GM21786 (cell line): ENCODE data around the gene VWA5B1.

Experiments
- ATAC-seq: cut with Tn5 transposase; IDR thresholded peaks from one replicate; pipeline ENCODE4 v1.9.1; 2021; ENCODE audit not compliant: unreplicated experiment

The VWA5B1 gene

DNA sequence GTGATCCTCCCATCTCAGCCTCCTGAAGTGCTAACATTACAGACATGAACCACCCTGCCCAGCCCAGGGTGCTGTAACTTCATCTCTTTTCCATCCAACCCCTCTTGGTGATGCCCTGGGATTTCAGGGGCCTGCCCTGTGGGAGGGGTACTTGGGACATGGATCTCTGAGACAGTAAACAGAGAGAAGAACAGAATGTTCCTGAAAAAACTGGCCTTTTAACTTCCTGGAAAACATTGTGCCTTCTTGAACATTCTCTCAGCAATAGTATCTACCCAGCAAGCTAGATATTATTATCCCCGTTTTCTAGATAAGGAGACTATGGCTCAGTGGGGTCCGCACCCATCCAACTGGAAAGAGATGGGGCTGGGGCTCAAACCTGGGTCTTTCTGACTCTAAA lies 57.0 kb downstream of the VWA5B1 start:
- no peak for ATAC-seq

DNA sequence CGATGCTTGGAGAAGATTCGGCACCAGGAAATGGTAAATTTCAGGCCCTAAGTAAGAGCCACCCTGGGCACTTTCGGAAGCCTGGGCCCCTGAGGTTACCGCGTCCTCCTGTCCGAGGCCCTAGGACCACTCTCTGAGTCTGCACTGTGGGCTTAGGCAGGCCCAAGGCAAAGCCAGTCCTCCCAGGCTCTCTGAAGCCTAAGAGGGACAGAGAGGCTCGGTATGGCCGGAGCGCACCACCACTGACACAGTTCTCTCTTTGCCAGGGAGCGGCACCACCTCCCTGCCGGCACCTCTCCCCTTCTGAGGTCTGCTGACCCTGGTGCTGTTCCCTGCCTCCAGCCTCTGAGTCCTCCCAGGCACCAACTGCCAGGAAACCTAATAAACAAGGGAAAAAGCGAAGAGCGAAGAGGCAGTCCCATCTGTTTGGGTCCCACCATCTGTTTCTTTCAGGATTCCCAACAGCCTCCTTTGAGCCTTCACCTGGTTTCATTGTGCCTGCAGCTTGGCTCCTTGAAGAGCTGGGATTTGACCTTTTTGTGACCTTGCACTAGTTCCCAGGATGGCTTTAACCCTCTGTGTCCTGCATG lies 57.7 kb downstream of the VWA5B1 start:
- ATAC-seq, result no peak

DNA sequence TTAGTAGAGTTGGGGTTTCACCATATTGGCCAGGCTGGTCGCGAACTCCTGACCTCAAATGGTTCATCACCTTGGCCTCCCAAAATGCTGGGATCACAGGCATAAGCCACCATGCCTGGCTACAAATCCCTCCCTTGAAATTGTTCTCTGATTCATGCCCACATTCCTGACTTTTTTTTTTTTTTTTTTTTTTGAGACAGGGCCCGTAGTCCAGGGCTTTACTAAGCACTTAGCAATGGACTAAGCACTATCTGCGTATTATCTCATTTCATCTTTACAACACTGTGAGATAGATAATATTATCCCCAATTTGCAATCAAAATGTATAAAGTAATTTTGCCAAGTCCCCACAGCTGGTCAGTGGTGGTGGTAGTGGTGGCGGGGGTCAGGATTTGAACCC lies 58.9 kb downstream of the VWA5B1 start:
- ATAC-seq, result no peak

DNA sequence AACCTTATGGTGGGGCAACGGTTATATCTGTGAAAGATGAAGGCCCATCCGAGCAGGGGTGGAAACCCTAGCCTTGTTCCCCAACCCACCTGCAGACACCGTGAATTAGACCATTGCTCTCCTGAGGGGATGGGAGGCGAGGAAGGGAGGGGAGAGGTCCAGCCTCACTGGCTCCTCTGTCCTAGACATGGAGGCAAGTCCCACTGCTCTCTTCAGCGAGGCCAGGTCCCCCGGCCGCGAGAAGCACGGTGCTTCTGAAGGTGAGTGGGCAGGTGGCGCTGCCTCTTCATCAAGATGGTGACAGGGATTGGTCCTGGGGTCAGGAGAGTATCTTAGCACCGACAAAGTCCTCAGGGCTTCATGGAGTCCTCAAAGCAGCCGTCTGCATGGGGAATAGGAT lies 59.3 kb downstream of the VWA5B1 start:
- no peak for ATAC-seq

DNA sequence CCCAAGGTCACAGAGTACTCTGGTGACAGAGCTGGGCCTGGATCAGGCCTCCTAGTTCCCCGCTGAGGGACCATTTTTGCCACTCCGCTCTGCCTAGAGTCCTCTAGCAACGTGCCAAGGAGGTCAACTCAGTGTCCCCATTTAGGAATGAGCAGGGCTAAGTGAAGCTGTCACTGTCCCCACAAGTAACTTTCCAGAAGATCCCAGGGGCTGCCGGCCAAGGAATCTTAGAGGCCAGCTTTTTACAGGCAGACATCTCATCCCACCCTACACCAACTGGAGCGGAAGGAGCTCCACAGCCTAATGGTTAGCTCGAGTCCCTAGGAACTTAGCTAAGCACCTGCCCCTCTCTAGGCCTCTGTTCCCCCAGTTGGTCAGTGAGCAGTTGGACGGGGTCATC lies 59.7 kb downstream of the VWA5B1 start:
- ATAC-seq, result no peak

DNA sequence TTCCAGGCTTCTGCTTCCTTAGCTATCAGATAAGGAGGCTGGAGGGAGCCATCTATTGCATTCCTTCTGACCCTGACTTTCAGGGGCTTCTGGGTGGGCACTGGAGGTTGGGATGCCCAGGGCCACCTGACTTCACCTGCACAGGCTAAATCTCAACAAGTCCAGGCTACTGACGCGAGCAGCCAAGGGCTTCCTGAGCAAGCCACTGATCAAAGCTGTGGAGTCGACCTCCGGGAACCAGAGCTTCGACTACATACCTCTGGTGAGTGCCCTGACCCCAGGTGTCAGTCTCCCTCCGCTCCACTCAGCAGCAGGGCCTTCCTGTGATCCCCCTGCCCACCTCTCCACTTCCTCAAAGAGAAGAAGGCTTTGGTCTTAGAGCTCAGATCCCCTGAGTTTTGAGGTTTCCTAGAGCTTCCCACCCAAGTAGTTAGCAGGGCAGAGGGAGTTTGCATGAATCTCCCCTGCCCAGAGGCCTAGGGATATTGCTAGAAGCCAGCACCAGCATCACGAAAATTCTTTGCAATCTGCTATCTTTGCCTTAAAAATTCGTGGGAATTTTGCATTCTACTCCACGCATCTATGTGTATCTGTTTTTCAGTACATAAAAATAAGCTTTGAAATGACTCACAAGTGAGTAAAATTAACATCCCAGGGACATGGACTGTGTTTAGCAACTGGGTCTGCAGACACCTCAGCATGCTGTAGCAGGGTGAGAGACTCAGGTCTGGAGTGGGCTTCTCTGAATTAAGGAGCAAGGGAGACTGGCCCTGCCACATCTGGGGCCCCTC lies 61.4 kb downstream of the VWA5B1 start:
- no peak for ATAC-seq

DNA sequence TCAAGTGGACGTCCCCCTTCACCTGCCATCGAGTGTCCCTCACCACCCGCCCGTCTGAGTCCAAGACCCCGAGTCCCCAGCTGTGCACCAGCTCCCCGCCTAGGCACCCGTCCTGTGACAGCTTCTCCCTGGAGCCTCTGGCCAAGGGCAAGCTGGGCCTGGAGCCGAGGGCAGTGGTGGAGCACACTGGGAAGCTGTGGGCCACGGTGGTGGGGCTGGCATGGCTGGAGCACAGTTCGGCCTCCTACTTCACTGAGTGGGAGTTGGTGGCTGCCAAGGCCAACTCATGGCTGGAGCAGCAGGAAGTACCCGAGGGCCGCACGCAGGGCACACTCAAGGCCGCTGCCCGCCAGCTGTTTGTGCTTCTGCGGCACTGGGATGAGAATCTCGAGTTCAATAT lies 63.2 kb downstream of the VWA5B1 start:
- no peak for ATAC-seq

- no peak for ATAC-seq
Measured at GRCh38 chr1:20354610-20355009, 63.9 kb downstream of the VWA5B1 start.

- ATAC-seq, result no peak
Measured at GRCh38 chr1:20355101-20355827, 64.6 kb downstream of the VWA5B1 start.

DNA sequence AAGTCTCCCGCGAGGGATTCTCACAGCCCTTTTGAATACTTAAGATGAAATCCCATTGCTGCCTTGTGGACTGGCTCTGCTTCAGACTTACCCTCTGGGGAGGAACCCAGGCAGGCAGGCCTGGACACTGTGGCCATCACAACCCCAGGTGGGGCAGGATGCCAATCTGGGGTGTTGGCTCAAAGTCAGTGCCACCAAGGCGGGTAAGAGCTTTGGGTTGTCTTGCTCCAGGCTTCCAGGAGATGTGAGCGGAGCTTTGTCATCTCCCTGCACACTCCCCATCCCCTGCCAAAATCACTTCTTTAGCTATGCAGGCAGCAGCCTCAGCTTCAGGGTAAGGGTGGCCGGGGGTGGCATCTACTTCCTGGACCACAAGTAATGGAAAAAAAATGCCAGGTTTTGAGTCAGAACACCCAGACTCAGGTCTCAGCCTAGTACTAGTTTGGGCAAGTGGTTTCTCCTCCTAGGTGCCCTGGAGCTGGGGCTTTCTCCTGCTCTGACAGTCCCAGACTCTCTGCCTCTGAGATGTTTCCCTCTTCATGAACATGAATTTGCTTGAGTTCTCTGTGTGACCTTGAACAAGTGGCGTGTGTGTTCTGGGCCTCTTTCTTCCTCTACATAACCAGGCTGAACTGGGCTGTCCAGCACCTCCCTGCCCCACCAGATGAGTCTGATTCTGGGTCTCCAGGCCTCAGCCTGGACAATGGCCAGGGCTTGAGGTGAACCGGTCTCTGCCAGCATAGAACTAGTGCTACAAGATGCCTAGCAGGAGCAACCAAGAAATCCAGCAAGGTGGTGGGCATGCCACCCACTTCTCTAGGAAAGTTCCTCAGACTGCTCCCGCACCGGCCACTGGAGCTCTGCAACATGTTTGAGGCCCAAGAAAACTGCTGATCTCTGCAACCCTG lies 65.4 kb downstream of the VWA5B1 start:
- ATAC-seq, result no peak

DNA sequence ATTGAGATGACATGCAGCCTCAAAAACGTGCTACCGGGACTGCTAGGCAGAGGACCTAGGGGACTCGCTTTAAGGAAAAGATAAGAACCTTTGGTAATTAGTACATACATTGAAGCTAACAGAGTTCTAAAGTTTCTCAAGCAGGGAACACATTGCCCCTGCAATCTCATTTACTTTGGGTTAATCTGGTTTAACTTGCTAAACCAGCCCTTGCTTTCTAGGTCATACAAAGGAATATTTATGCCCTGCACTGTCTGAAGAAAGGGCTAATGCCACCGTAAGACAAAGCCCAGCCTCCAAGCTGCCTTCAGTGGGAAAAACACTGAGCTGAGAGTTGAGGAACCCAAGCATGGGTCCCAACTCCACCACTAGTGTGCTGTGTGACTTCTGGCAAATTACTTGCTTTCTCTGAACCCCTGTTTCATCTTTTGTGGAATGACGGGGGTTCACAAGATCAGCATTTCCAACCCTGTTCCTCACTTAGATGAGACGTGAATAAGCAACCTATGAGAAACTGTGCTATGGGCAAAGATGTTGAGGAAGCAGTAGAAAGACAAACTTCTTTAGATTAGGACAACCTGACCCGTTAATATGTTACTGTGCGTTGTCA lies 66.3 kb downstream of the VWA5B1 start:
- no peak for ATAC-seq

GRCh38 chr1:20357796-20358195 lies 67.1 kb downstream of the VWA5B1 start:
- ATAC-seq, result no peak

GRCh38 chr1:20358761-20359263 lies 68.1 kb downstream of the VWA5B1 start:
- ATAC-seq, result no peak

- no peak for ATAC-seq
Measured at GRCh38 chr1:20359451-20360330, 69.0 kb downstream of the VWA5B1 start.

- ATAC-seq, result no peak
Measured at GRCh38 chr1:20361401-20361800, 70.7 kb downstream of the VWA5B1 start.

GRCh38 chr1:20361805-20362381 lies 71.2 kb downstream of the VWA5B1 start:
- no peak for ATAC-seq

DNA sequence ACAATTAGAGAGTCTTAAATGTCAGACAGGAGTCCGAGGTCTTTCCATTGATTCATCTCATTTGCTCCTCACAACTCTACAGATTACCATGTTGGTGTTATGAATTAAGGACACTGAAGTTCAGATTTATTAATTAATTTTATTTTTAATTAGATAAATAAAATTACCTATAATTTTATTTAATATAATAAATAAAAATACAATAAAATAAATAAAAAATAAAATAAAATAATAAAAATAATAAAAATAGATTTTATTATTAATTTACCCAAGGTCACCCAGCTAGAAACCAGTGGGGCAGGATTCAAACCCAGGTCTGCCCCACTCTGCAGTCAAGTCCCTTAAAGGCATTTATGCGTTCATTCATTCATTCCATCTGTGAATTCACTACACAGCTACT lies 72.2 kb downstream of the VWA5B1 start:
- ATAC-seq, result no peak

DNA sequence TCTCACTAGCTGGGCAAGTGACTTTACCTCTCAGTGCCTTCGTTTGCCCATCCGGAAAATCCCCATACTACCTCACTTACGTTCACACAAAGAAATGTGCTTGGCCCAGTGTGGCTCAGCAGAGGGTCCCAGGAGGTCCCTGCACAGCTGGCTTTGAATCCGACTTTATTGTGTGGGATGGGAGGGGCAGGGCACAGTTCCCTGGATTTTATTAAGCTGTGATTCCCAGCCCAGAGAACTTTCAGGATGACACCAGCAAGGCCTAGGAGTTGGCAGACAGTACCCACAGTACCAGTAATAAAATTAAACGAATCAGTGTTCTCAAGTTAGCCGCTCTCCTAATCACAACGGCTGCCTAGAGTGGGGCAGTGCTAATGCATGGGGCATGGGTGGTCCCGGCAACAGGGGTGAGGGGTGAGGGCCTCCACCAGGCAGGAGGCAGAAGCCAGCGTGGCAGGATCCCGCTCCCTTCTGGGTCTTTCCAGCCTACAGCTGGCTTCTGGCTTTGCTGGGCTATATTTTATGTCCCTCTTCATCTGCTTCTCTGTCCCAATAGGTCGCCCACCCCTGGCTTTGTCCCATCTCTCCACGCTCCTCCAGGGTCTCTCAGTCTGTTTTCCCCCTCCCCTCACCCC lies 74.9 kb downstream of the VWA5B1 start:
- no peak for ATAC-seq

GRCh38 chr1:20366056-20366462 lies 75.4 kb downstream of the VWA5B1 start:
- ATAC-seq, result no peak
